HG03439 (cell line): ENCODE measurements around the gene CDH4.

Source experiments
- ATAC-seq: cut with Tn5 transposase; IDR thresholded peaks from one replicate; pipeline ENCODE4 v1.9.1; 2021; ENCODE audit warnings: mild to moderate bottlenecking, moderate library complexity; ENCODE audit not compliant: unreplicated experiment

The CDH4 gene

GRCh38 chr20:61877776-61878477 is 625.9 kb downstream of the CDH4 start:
- no peak for ATAC-seq

- no peak for ATAC-seq
These were observed 626.6 kb downstream of the CDH4 start for GRCh38 chr20:61878478-61879302.

- ATAC-seq: no peak
These were observed 627.2 kb downstream of the CDH4 start for GRCh38 chr20:61879303-61879620.

GRCh38 chr20:61879694-61880093 is 627.6 kb downstream of the CDH4 start:
- no peak for ATAC-seq

GRCh38 chr20:61880706-61881105 is 628.6 kb downstream of the CDH4 start:
- ATAC-seq: no peak

GRCh38 chr20:61881416-61881815 is 629.4 kb downstream of the CDH4 start:
- no peak for ATAC-seq

GRCh38 chr20:61881861-61882260 is 629.8 kb downstream of the CDH4 start:
- ATAC-seq: no peak

- ATAC-seq: no peak
These were observed 630.9 kb downstream of the CDH4 start for GRCh38 chr20:61882716-61883615.

- ATAC-seq: no peak
These were observed 631.9 kb downstream of the CDH4 start for GRCh38 chr20:61883857-61884393.

- no peak for ATAC-seq
These were observed 632.7 kb downstream of the CDH4 start for GRCh38 chr20:61884571-61885389.

- no peak for ATAC-seq
These were observed 634.0 kb downstream of the CDH4 start for GRCh38 chr20:61885759-61886715.

- no peak for ATAC-seq
These were observed 634.9 kb downstream of the CDH4 start for GRCh38 chr20:61886721-61887595.

- ATAC-seq: no peak
These were observed 635.6 kb downstream of the CDH4 start for GRCh38 chr20:61887596-61888093.

- ATAC-seq: no peak
These were observed 636.2 kb downstream of the CDH4 start for GRCh38 chr20:61888101-61888865.

- ATAC-seq: no peak
These were observed 637.6 kb downstream of the CDH4 start for GRCh38 chr20:61889659-61890058.

- no peak for ATAC-seq
These were observed 638.1 kb downstream of the CDH4 start for GRCh38 chr20:61890210-61890609.

GRCh38 chr20:61891476-61891875 is 639.4 kb downstream of the CDH4 start:
- ATAC-seq: no peak
